ENCODE data around the gene SRP14.

GRCh38 chr15:40059821-40060220 is 20.8 kb upstream of the SRP14 start:
- TF ChIP-seq CTCF (IDR thresholded peaks at IDR 0.05; ENCODE audit: insufficient read depth, low read length) (no peak), POLR2AphosphoS5 (IDR thresholded peaks at IDR 0.05; ENCODE audit: low read depth) (no peak), SPI1 (IDR thresholded peaks at IDR 0.05; ENCODE audit: borderline replicate concordance, low read depth) (no peak), REST (IDR thresholded peaks at IDR 0.05; ENCODE audit: insufficient replicate concordance, low read depth) (no peak), GABPA (IDR thresholded peaks at IDR 0.05; ENCODE audit: low read depth) (no peak)
